GM23338 (cell line): ENCODE measurements around the gene STARD13. TPM values are rescaled to one million over a fixed set of nuclear protein-coding genes. Genes with fewer than 3 reads are reported as not detected.

Source experiments
- ATAC-seq: fragments of 200-7000 bp; cut with Tn5 transposase; 3 replicates; pipeline ENCODE4 v1.9.1; 2020
- DNase-seq: peaks from one replicate; pipeline ENCODE4 v3.0.0-alpha.2; 2015; ENCODE audit warnings: low spot score
- H2AFZ ChIP-seq: fragments of 200-600 bp; sonication (generic); 2 replicates; pipeline ENCODE4 v1.8.0; 2016; ENCODE audit warnings: antibody characterized with exemption, mild to moderate bottlenecking, moderate library complexity
- H3F3A ChIP-seq: fragments of 200-600 bp; sonication (generic); replicated peaks from 2 replicates; pipeline ENCODE4 v1.8.0; 2017; ENCODE audit warnings: antibody characterized with exemption, mixed run types, low read depth
- H3K27ac ChIP-seq: fragments of 200-600 bp; sonication (generic); 2 replicates; pipeline ENCODE4 v1.6.1; 2016; ENCODE audit warnings: low read depth
- H3K27me3 ChIP-seq: fragments of 200-600 bp; sonication (generic); 2 replicates; pipeline ENCODE4 v1.8.0; 2016; ENCODE audit warnings: mild to moderate bottlenecking, mixed run types, moderate library complexity; ENCODE audit not compliant: insufficient read depth
- H3K36me3 ChIP-seq: fragments of 200-600 bp; sonication (generic); 2 replicates; pipeline ENCODE4 v1.8.0; 2016; ENCODE audit warnings: mild to moderate bottlenecking; ENCODE audit not compliant: insufficient read depth
- H3K4me1 ChIP-seq: fragments of 200-600 bp; sonication (generic); 2 replicates; pipeline ENCODE4 v1.8.0; 2016; ENCODE audit warnings: mild to moderate bottlenecking, moderate library complexity; ENCODE audit not compliant: insufficient read depth
- H3K4me2 ChIP-seq: fragments of 200-600 bp; sonication (generic); 2 replicates; pipeline ENCODE4 v1.7.1; 2017; ENCODE audit warnings: mixed run types
- H3K4me3 ChIP-seq: fragments of 200-600 bp; sonication (generic); 2 replicates; pipeline ENCODE4 v1.6.1; 2016; ENCODE audit warnings: mixed run types
- H3K79me2 ChIP-seq: fragments of 200-600 bp; sonication (generic); replicated peaks from 2 replicates; pipeline ENCODE4 v1.8.0; 2017; ENCODE audit warnings: mild to moderate bottlenecking; ENCODE audit not compliant: insufficient read depth
- H3K9me2 ChIP-seq: fragments of 200-600 bp; sonication (generic); 2 replicates; pipeline ENCODE4 v1.8.0; 2017; ENCODE audit not compliant: insufficient read depth
- H4K20me1 ChIP-seq: fragments of 200-600 bp; sonication (generic); replicated peaks from 2 replicates; pipeline ENCODE4 v1.8.0; 2017; ENCODE audit warnings: mild to moderate bottlenecking; ENCODE audit not compliant: insufficient read depth
- H3K27ac Mint-ChIP-seq: 2 replicates; pipeline ENCODE4 v1.8.0; 2020; ENCODE audit warnings: inconsistent platforms, mild to moderate bottlenecking, moderate library complexity, mixed read lengths
- H3K27me3 Mint-ChIP-seq: 3 replicates; pipeline ENCODE4 v1.8.0; 2022; ENCODE audit warnings: low read depth, mild to moderate bottlenecking, moderate library complexity, mixed read lengths, inconsistent platforms; ENCODE audit not compliant: insufficient read depth, poor library complexity
- H3K36me3 Mint-ChIP-seq: 3 replicates; pipeline ENCODE4 v1.8.0; 2021; ENCODE audit warnings: low read depth, mild to moderate bottlenecking, inconsistent platforms, moderate library complexity, mixed read lengths
- H3K4me1 Mint-ChIP-seq: 3 replicates; pipeline ENCODE4 v1.8.0; 2020; ENCODE audit warnings: mild to moderate bottlenecking, inconsistent platforms, mixed read lengths
- H3K4me3 Mint-ChIP-seq: 3 replicates; pipeline ENCODE4 v1.8.0; 2021; ENCODE audit warnings: moderate library complexity, mild to moderate bottlenecking, inconsistent platforms, mixed read lengths
- H3K9me3 Mint-ChIP-seq: 3 replicates; pipeline ENCODE4 v1.8.0; 2020; ENCODE audit warnings: moderate library complexity, mild to moderate bottlenecking, inconsistent platforms, mixed read lengths
- NANOG ChIP-seq: IDR thresholded peaks from 2 replicates; pipeline ENCODE4 v1.6.1; 2016; ENCODE audit warnings: antibody characterized with exemption, borderline replicate concordance
- POLR2AphosphoS5 ChIP-seq: IDR thresholded peaks from 2 replicates; pipeline ENCODE4 v1.6.1; 2016; ENCODE audit warnings: antibody characterized with exemption, low read depth
- STAT1 ChIP-seq: IDR thresholded peaks from one replicate; pipeline ENCODE4 v1.6.1; 2016; ENCODE audit warnings: antibody characterized with exemption; ENCODE audit not compliant: unreplicated experiment
- ZNF114 ChIP-seq: fragments of 250-450 bp; sonication (Bioruptor Pico); IDR thresholded peaks from 2 replicates; pipeline ENCODE4 v1.5.0; 2020; ENCODE audit warnings: mild to moderate bottlenecking, moderate library complexity
- polyA plus RNA-seq: library from polyadenylated mRNA; unstranded; fragments of >200 nt; fragmentation: Nextera tagmentation; extraction: Ambion mirVana; gene quantifications from 2 replicates; pipeline ENCODE4 v1.2.1, GENCODE V29; 2016
- total RNA-seq: library from RNA; depleted of rRNA; stranded (reverse); fragments of >200 nt; shearing (Covaris generic); gene quantifications from 2 replicates; pipeline ENCODE4 v1.2.3, GENCODE V29; 2014
- TF ChIP-seq, protein P1 (sequence below): fragments of 250-450 bp; sonication (Bioruptor Pico); IDR thresholded peaks from 2 replicates; pipeline ENCODE4 v1.5.0; 2020; ENCODE audit warnings: mild to moderate bottlenecking, moderate library complexity

Gene STARD13
- total and polyA plus RNA-seq, 2 experiments from 2014 or later = 3.2 to 5.2 TPM

- Histone ChIP-seq H3K27ac (no peak overlapping the region), H3K4me2 (no peak overlapping the region), H2AFZ (no peak overlapping the region; the same call in 1 of the 2 replicates), H3K79me2 (no peaks in the 10 kb centered on the region), H3K4me3 (no peak overlapping the region), H3K36me3 (no peaks in the 10 kb centered on the region), H3F3A (no peaks in the 10 kb centered on the region), H3K4me1 (no peaks in the 10 kb centered on the region), H4K20me1 (no peaks in the 10 kb centered on the region), H3K9me2 (peaks cover 17% of the 10 kb centered on the region; the same call in 1 of the 2 replicates), H3K27me3 (no peaks in the 10 kb centered on the region)
- Mint-ChIP-seq H3K27me3 (no peaks in the 10 kb centered on the region), H3K27ac (no peak overlapping the region), H3K9me3 (no peaks in the 10 kb centered on the region; the same call in 2 of the 3 replicates), H3K4me1 (no peaks in the 10 kb centered on the region; the same call in 2 of the 3 replicates), H3K4me3 (no peak overlapping the region), H3K36me3 (no peaks in the 10 kb centered on the region)
- DNase-seq (no peak), ATAC-seq (peak; percentile 62)
- no peak for TF ChIP-seq STAT1
- TF ChIP-seq POLR2AphosphoS5 = no peak
- TF ChIP-seq ZNF114 (CRISPR knock-in tag) = no peak
- TF ChIP-seq, protein P1, sequence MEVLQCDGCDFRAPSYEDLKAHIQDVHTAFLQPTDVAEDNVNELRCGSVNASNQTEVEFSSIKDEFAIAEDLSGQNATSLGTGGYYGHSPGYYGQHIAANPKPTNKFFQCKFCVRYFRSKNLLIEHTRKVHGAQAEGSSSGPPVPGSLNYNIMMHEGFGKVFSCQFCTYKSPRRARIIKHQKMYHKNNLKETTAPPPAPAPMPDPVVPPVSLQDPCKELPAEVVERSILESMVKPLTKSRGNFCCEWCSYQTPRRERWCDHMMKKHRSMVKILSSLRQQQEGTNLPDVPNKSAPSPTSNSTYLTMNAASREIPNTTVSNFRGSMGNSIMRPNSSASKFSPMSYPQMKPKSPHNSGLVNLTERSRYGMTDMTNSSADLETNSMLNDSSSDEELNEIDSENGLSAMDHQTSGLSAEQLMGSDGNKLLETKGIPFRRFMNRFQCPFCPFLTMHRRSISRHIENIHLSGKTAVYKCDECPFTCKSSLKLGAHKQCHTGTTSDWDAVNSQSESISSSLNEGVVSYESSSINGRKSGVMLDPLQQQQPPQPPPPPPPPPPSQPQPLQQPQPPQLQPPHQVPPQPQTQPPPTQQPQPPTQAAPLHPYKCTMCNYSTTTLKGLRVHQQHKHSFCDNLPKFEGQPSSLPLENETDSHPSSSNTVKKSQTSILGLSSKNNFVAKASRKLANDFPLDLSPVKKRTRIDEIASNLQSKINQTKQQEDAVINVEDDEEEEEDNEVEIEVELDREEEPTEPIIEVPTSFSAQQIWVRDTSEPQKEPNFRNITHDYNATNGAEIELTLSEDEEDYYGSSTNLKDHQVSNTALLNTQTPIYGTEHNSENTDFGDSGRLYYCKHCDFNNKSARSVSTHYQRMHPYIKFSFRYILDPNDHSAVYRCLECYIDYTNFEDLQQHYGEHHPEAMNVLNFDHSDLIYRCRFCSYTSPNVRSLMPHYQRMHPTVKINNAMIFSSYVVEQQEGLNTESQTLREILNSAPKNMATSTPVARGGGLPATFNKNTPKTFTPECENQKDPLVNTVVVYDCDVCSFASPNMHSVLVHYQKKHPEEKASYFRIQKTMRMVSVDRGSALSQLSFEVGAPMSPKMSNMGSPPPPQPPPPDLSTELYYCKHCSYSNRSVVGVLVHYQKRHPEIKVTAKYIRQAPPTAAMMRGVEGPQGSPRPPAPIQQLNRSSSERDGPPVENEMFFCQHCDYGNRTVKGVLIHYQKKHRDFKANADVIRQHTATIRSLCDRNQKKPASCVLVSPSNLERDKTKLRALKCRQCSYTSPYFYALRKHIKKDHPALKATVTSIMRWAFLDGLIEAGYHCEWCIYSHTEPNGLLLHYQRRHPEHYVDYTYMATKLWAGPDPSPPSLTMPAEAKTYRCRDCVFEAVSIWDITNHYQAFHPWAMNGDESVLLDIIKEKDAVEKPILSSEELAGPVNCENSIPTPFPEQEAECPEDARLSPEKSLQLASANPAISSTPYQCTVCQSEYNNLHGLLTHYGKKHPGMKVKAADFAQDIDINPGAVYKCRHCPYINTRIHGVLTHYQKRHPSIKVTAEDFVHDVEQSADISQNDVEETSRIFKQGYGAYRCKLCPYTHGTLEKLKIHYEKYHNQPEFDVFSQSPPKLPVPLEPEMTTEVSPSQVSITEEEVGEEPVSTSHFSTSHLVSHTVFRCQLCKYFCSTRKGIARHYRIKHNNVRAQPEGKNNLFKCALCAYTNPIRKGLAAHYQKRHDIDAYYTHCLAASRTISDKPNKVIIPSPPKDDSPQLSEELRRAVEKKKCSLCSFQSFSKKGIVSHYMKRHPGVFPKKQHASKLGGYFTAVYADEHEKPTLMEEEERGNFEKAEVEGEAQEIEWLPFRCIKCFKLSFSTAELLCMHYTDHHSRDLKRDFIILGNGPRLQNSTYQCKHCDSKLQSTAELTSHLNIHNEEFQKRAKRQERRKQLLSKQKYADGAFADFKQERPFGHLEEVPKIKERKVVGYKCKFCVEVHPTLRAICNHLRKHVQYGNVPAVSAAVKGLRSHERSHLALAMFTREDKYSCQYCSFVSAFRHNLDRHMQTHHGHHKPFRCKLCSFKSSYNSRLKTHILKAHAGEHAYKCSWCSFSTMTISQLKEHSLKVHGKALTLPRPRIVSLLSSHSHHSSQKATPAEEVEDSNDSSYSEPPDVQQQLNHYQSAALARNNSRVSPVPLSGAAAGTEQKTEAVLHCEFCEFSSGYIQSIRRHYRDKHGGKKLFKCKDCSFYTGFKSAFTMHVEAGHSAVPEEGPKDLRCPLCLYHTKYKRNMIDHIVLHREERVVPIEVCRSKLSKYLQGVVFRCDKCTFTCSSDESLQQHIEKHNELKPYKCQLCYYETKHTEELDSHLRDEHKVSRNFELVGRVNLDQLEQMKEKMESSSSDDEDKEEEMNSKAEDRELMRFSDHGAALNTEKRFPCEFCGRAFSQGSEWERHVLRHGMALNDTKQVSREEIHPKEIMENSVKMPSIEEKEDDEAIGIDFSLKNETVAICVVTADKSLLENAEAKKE (CRISPR knock-in tag) = no peak
Observed at GRCh38 chr13:33099860-33100259, 185.7 kb downstream of the STARD13 start.

DNA sequence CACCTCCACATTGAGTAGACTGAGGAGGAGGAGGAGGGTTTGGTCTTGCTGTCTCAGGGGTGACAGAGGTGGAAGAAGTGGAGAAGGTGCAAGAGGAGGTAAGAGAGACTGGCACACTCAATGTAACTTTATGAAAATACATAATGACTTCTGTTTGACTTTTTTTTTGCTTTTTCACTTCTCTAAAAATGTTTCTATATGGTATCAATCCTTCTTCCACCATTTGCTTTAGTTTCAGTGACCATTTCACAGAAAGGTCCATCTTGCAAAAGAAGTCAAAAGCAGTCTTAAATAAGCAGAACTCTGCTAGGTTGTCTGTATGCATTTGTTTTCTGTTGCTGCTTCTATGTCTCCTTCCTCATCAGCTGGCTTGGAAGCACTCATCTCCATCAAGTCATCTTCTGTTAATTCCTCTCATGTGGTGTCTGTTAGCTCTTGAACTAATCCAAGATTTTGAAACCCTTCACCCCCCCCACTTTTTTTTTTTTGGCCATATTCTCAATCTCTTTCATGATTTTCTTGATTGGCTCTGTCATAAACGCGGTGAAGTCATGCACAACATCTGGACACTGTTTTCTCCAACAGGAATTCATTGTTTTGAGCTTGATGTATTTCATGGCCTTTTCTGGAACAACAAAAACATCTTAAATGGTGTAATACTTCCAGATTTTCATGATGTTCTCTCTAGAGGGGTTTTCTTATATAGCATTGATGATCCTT lies 188.5 kb downstream of the STARD13 start:
- Histone ChIP-seq H3K4me3 (no peak overlapping the region), H3F3A (no peaks in the 10 kb centered on the region), H3K27ac (no peak overlapping the region), H2AFZ (no peak overlapping the region), H3K27me3 (no peaks in the 10 kb centered on the region), H3K4me2 (no peak overlapping the region), H3K36me3 (no peaks in the 10 kb centered on the region), H3K9me2 (peaks cover 17% of the 10 kb centered on the region; the same call in 1 of the 2 replicates), H3K4me1 (peaks cover 7% of the 10 kb centered on the region; the same call in 1 of the 2 replicates), H4K20me1 (no peaks in the 10 kb centered on the region), H3K79me2 (no peaks in the 10 kb centered on the region)
- H3K4me1 Mint-ChIP-seq = peaks cover 11% of the 10 kb centered on the region
- peaks cover 5% of the 10 kb centered on the region; the same call in 1 of the 3 replicates for H3K9me3 Mint-ChIP-seq
- TF ChIP-seq NANOG = no peak
- no peak overlapping the region for H3K27ac Mint-ChIP-seq
- H3K4me3 Mint-ChIP-seq = no peak overlapping the region
- H3K36me3 Mint-ChIP-seq = no peaks in the 10 kb centered on the region
- ATAC-seq (no peak), DNase-seq (no peak)
- peaks cover 1% of the 10 kb centered on the region for H3K27me3 Mint-ChIP-seq
